ENCODE measurements around the gene MARCHF4. TPM values are rescaled to one million over a fixed set of nuclear protein-coding genes. Genes with fewer than 3 reads are reported as not detected.

MARCHF4 gene
- total RNA-seq, 1 donor from 2014 or later = not detected

DNA sequence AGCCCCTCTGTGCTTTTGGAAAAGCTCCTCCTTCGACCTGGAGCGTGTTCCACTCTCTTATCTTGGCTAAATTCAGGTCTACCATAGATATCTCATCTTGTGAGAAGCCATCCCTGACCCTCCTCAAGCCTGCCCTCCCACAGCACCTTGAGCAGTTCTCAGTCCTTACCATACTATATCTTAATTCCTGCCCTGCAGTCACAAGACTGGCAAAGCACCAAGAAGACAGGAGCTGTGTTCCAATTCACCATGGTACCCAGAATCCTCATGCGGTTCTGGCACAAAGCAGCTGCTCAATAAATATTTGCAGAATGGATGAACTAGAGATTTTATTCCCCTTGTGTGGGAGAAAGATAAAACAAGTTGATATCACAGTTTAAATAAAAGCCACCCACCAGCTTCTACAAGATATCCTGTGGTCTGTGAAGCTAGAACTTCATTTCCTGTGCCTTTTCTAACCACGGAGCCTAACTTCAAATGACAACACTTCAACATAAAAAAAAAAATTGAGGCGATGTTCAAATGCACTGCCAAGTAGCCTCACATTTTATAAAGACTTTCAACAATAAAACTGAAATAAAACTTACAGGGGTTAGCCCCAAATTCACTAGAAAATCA is 19.5 kb downstream of the MARCHF4 start:
- intact Hi-C loops (cut with micrococcal nuclease) = loop anchor here (2.0 to 5.0 kb wide), 4 partner anchors 20 to 145 kb away; partner anchors contain the start of genes MARCHF4, RPL37A and SMARCAL1

DNA sequence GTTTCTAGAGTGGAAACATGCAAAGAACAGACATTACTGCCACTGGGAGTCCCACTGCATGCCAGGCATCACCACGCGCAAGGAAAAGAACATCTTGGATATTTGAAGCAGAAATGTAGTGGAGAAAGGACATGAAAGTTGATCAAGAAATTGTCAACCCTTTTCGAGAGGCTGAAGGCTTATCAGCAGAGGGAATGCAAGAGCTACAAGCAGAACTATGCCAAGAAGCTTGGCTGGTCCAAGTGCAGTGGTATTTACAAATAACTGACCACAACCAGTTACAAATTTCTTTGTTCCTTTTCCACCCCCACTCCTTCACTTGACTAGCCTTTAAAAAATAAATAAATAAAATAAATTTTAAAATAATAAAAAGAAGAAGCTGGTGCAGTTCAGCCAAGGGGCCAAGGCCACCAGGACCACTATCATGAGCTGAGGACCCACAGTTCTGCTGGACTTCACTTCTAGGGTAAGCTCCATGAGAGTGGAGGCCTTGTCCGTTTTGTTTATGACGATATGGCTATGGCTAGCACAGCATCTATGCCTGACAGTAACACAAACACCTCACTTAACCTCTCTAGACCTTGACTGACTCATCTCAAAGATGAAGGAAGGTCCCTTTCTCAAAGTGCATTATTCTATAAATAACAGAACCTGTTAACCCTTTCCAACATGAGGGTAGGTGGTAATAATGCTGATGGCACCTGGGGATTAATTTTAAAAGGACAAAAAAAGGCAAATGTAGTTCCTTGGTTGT is 20.9 kb downstream of the MARCHF4 start:
- intact Hi-C loops (cut with micrococcal nuclease) = loop anchor here (5.0 kb wide), 1 partner anchor 146 kb away; the partner anchor contains the start of gene RPL37A

- intact Hi-C loops (cut with micrococcal nuclease) = loop anchor here (5.0 kb wide), 1 partner anchor 147 kb away; the partner anchor contains the start of gene RPL37A
Observed at GRCh38 chr2:216350214-216350791, 22.0 kb downstream of the MARCHF4 start.

DNA sequence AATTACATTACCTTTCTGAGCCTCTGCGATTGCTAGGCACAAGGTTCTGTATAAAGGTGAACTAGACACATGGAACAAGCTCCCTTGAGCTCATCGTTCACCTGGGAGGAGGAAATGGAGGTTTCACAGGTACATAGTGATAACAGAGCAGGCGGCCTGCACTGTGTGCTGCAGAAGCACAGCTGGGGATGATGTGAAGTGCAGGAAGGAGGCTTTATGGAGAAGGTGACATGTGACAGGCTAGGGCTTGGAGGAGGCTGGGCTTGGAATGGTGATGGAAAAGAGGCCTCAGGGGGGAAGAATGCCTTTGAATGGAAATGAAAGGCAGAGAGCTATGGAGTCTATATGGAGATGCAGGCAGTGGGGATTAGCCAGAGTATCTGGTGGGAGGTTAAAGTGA is 22.9 kb downstream of the MARCHF4 start:
- intact Hi-C loops (cut with micrococcal nuclease) = no loop called here

DNA sequence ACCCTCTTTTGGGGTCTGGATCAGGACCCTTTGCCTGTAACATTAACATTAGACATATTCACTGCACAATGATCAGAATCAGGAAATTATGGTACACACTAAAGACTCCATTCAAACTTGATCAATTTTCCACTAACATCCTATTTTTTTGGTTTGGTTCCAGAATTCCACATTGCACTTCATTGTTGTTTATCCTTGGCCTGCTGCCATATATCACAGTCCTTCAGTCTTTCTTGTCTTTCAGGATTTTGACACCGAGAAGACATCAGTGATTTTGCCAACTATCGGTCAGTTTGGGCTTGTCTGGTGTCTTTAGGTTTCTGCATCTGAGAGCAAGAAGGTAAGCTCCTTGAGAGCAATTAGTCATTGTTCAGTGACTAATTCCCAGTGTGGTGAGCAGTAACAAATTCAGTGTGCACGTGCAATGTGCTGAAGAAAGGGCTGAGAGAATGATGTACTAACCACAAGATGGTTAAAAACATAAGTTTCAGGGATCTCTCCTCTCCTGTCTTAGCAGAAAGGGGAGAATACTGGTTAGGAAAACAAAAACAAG is 23.5 kb downstream of the MARCHF4 start:
- intact Hi-C loops (cut with micrococcal nuclease) = no loop called here

GRCh38 chr2:216346781-216347180 is 25.5 kb downstream of the MARCHF4 start:
- intact Hi-C loops (cut with micrococcal nuclease) = no loop called here

GRCh38 chr2:216345846-216346245 is 26.4 kb downstream of the MARCHF4 start:
- intact Hi-C loops (cut with micrococcal nuclease) = no loop called here

DNA sequence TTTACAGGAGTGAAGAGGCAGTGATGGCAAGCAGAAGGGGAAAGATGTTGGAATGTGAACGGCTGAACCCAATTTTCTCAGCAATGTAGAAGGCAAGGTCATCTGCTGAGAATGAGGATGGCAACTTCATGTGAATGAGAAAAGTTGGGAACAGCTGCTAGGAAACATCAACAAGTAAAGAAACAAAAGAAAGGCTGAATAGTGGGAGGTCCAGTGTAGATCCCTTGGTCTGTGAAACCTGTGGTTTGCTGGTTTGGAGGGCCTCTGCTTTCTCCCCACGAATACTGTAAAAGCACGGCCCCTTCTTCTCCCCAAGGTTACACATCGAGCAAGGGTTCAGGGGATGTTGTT is 27.4 kb downstream of the MARCHF4 start:
- intact Hi-C loops (cut with micrococcal nuclease) = no loop called here

DNA sequence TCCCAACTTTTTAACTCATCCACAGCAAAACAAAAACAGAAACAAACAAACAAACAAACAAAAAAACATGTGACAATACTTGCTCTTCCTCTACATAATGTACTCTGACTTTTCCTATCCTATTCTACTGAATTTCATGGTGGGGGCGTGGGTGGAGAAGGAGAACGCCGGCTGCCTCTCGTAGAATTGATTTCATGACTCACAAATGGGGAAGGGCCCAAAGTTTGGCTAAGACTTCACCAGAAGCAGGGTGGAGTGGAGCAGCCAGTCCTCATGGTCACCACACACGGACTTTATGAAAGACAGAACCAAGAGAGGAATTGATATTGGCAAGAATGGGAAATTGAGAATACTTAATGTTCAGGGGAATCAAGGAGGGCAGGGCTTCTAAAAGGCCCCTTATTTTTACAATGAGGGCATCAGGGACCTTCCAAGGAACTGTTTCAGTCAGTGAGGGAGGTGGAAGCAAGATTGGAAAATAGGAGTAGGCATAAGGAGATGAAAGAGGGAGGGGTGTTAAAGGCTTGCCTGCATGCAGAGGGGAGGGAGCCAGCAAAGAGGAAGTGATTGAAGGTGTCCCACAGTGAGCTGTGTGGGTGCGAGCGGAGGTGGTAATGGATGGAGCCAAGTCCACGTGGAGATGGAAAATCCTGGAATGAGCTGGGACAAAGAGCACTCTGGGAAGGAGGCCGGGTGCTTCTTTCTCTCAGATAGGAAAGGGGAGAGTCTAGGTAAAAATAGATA is 27.9 kb downstream of the MARCHF4 start:
- intact Hi-C loops (cut with micrococcal nuclease) = no loop called here

- intact Hi-C loops (cut with micrococcal nuclease) = no loop called here
Observed at GRCh38 chr2:216343221-216343980, 28.9 kb downstream of the MARCHF4 start.

- intact Hi-C loops (cut with micrococcal nuclease) = no loop called here
Observed at GRCh38 chr2:216341121-216341520, 31.2 kb downstream of the MARCHF4 start.

- intact Hi-C loops (cut with micrococcal nuclease) = no loop called here
Observed at GRCh38 chr2:216340280-216340631, 32.0 kb downstream of the MARCHF4 start.

GRCh38 chr2:216339456-216340279 is 32.6 kb downstream of the MARCHF4 start:
- intact Hi-C loops (cut with micrococcal nuclease) = no loop called here

GRCh38 chr2:216335252-216335651 is 37.0 kb downstream of the MARCHF4 start:
- intact Hi-C loops (cut with micrococcal nuclease) = no loop called here

- intact Hi-C loops (cut with micrococcal nuclease) = loop anchor here (2.0 kb wide), 1 partner anchor 76 kb away; no protein-coding TSS in a partner anchor
Observed at GRCh38 chr2:216328347-216328746, 43.9 kb downstream of the MARCHF4 start.

GRCh38 chr2:216327447-216327935 is 44.8 kb downstream of the MARCHF4 start:
- intact Hi-C loops (cut with micrococcal nuclease) = no loop called here
